Dermis blood vessel endothelial cell (primary cell): ENCODE measurements around the gene PCGF5. TPM values are rescaled to one million over a fixed set of nuclear protein-coding genes. Genes with fewer than 3 reads are reported as not detected.

Experiments
- total RNA-seq: library from RNA; depleted of rRNA; stranded (reverse); fragments of >200 nt; gene quantifications from 2 replicates; pipeline ENCODE4 v1.2.3, GENCODE V29; 2014

Gene PCGF5
- total RNA-seq, 1 donor from 2014 or later = 41.2 TPM

Other genes with a start within 250 kb of the PCGF5 start
- gene HECTD2, start 189.7 kb downstream of the PCGF5 start, total RNA-seq = 8.5 and 8.7 TPM in 2 replicates